Activated CD4-positive, alpha-beta T cell treated with anti-CD3 and anti-CD28 coated beads for 36 hours (primary cell): Measurements from ENCODE around the gene SSBP2. TPM values are rescaled to one million over a fixed set of nuclear protein-coding genes. Genes with fewer than 3 reads are reported as not detected.
"Not testable (repeated sequence)": the region's sequence is repeated elsewhere in the genome, so short reads cannot be mapped to it uniquely, and the experiment has no call there.

ENCODE experiments used
- ATAC-seq: fragments of 200-7000 bp; cut with Tn5 transposase; one replicate; pipeline ENCODE4 v1.10.0; 2021; ENCODE audit warnings: mild to moderate bottlenecking, moderate library complexity
- CTCF ChIA-PET: fragments of 350-600 bp; sonication (Branson Sonifier 250); formaldehyde crosslinking; loops from one replicate; lab custom pipeline; 2021; ENCODE audit warnings: antibody characterized with exemption; lab: Charles Lee
- POLR2A ChIA-PET: fragments of 350-600 bp; sonication (Branson Sonifier 250); formaldehyde crosslinking; loops from one replicate; lab custom pipeline; 2021; ENCODE audit warnings: antibody characterized with exemption, inconsistent platforms; lab: Charles Lee
- DNase-seq: peaks from one replicate; pipeline ENCODE4 v3.0.0-alpha.2; 2020
- H3K27ac Mint-ChIP-seq: one replicate; pipeline ENCODE4 v1.8.0; 2021; ENCODE audit warnings: mixed read lengths
- H3K27me3 Mint-ChIP-seq: one replicate; pipeline ENCODE4 v1.8.0; 2021; ENCODE audit warnings: mixed read lengths
- H3K36me3 Mint-ChIP-seq: one replicate; pipeline ENCODE4 v1.8.0; 2021; ENCODE audit warnings: low read depth, mixed read lengths
- H3K4me1 Mint-ChIP-seq: one replicate; pipeline ENCODE4 v1.8.0; 2021; ENCODE audit warnings: mixed read lengths
- H3K4me3 Mint-ChIP-seq: one replicate; pipeline ENCODE4 v1.8.0; 2021; ENCODE audit warnings: mild to moderate bottlenecking, moderate library complexity, mixed read lengths
- H3K9me3 Mint-ChIP-seq: one replicate; pipeline ENCODE4 v1.8.0; 2021; ENCODE audit warnings: low read depth, mixed read lengths
- intact Hi-C, 2 experiments: fragments of 100-400 bp; cut with DNase I in 1 of 2; cut with micrococcal nuclease in 1 of 2; formaldehyde crosslinking; loops; one replicate each; pipeline versions ENCODE4 v1.14.2 to v1.15.1; 2022 to 2024; cut with DNase I, micrococcal nuclease
- total RNA-seq, 2 experiments: library from RNA; stranded (reverse); gene quantifications; one replicate each; pipeline ENCODE4 v1.2.3, GENCODE V29; 2021

Gene SSBP2
- total RNA-seq, 2 experiments from 2014 or later: 16.9 to 21.4 TPM

- ATAC-seq (no peak), DNase-seq (no peak)
- Mint-ChIP-seq H3K36me3 (peaks cover 6% of the 10 kb centered on the region), H3K4me1 (peaks cover 18% of the 10 kb centered on the region), H3K9me3 (peaks cover 3% of the 10 kb centered on the region), H3K4me3 (no peak overlapping the region), H3K27me3 (no peaks in the 10 kb centered on the region), H3K27ac (no peak overlapping the region)
- intact Hi-C loops: no loop called here
- ChIA-PET POLR2A (no interaction called here), CTCF (interaction anchor here (0.5 to 1.0 kb wide), 2 partner anchors 13 to 66 kb away, joined by 3 read pairs; no protein-coding TSS in a partner anchor)
Measured at GRCh38 chr5:81675420-81675819, 75.5 kb downstream of the SSBP2 start.

DNA sequence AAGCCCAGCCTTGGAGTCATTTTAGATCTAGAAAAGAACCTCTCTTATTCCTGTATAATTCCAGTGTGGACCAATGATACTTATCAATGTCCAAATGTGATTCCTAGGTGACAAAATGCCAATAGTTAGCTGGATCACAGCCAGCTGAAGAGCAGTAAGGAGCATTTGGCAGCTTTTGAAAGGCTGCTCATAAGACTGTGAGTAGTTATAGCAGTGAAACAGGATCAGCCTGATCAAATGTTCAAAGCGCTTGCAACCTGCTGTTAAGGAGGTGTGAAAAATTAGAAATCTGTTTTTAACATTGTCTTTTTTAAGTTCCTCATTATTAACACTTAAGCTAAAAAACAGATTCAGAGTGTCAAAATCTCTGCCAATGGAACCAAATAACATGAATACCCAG lies 85.1 kb downstream of the SSBP2 start:
- H3K27ac Mint-ChIP-seq: no peak overlapping the region
- ChIA-PET CTCF (interaction anchor here (0.8 kb wide), 2 partner anchors 14 to 39 kb away, joined by 3 read pairs; no protein-coding TSS in a partner anchor), POLR2A (no interaction called here)
- H3K4me1 Mint-ChIP-seq: peaks cover 12% of the 10 kb centered on the region
- peaks cover 15% of the 10 kb centered on the region for H3K36me3 Mint-ChIP-seq
- no peaks in the 10 kb centered on the region for H3K27me3 Mint-ChIP-seq
- peaks cover 3% of the 10 kb centered on the region for H3K9me3 Mint-ChIP-seq
- no peak for DNase-seq
- intact Hi-C loops: no loop called here
- ATAC-seq: no peak
- H3K4me3 Mint-ChIP-seq: no peak overlapping the region

DNA sequence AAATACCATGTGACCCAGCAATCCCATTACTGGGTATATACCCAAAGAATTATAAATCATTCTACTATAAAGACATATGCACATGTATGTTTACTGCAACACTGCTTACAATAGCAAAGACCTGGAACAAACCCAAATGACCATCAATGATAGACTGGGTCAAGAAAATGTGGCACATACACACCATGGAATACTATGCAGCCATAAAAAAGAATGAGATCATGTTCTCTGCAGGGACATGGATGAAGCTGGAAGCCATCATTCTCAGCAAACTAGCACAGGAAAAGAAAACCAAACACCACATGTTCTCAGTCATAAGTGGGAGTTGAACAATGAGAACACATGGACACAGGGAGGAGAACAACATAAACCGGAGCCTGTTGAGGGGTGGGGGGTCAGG lies 90.3 kb downstream of the SSBP2 start:
- CTCF ChIA-PET, intact Hi-C loops, ATAC-seq, H3K9me3 Mint-ChIP-seq, H3K27me3 Mint-ChIP-seq, H3K4me3 Mint-ChIP-seq, DNase-seq, H3K27ac Mint-ChIP-seq, POLR2A ChIA-PET: not testable (repeated sequence)
- peaks cover 16% of the 10 kb centered on the region for H3K4me1 Mint-ChIP-seq
- H3K36me3 Mint-ChIP-seq: peaks cover 15% of the 10 kb centered on the region

DNA sequence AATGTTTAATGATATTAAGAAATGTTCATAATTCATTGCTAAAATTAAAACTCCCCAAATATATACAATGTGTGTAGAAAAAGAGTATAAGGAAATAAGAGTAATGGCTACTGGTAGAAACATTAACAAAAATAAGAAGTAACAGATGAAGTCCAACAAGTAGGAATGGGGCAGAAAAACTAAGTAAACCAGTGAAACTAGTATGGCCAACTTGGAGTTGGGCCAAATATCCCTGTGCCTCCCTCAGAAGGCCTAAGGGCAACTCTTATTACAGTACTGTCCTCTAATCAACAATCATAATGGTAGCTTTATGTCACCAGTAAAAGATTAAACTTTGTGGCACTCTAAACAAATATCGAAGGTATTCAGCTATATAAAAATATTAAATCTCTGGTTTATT lies 93.5 kb downstream of the SSBP2 start:
- ChIA-PET CTCF (interaction anchor here (0.7 kb wide), 1 partner anchor 508 kb away, joined by 4 read pairs; no protein-coding TSS in a partner anchor), POLR2A (no interaction called here)
- ATAC-seq (no peak), DNase-seq (no peak)
- peaks cover 16% of the 10 kb centered on the region for H3K4me1 Mint-ChIP-seq
- H3K27me3 Mint-ChIP-seq: no peaks in the 10 kb centered on the region
- H3K9me3 Mint-ChIP-seq: peaks cover 3% of the 10 kb centered on the region
- H3K27ac Mint-ChIP-seq: no peak overlapping the region
- intact Hi-C loops: no loop called here
- H3K36me3 Mint-ChIP-seq: peaks cover 14% of the 10 kb centered on the region
- H3K4me3 Mint-ChIP-seq: no peak overlapping the region

DNA sequence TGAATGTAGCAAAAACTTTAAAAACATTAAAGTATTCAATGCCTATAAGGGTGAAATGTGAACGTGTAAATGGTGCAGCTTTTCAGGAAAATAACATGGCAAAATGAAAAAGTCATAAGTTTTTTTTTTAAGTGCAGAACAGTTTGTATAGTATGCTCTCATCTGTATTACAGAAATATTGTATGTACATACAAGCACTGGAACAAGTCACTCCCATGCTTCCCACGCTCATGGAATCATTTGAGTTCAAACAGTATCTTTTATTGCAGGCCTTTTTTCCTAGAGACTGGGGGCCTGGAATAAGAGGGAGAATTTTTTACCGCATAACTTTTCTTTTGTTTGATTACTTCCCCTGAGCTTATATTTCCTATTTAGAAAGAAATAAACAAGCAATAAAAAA lies 94.1 kb downstream of the SSBP2 start:
- CTCF ChIA-PET: interaction anchor here (0.7 kb wide), 1 partner anchor 509 kb away, joined by 4 read pairs; no protein-coding TSS in a partner anchor
- intact Hi-C loops: no loop called here
- H3K27me3 Mint-ChIP-seq: no peaks in the 10 kb centered on the region

DNA sequence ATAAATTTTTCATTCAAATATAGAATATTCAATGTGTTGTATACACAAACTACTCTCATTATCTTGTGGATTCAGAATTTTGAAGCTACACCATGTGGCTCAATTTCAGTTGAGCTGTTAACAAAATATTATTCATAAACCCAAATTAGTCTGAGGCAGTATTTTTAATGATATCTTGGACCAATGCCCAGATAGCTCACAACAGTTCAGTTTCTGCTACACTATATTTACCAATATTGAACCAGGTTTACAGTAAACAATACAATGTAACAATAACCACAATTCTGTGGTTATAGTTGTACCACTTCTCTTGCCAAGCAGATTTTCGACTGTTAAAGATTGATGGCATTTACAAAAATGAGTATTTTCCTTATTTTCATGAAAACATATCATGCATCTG lies 99.9 kb downstream of the SSBP2 start:
- H3K36me3 Mint-ChIP-seq: peaks cover 3% of the 10 kb centered on the region
- no peak overlapping the region for H3K27ac Mint-ChIP-seq
- H3K4me1 Mint-ChIP-seq: no peaks in the 10 kb centered on the region
- H3K9me3 Mint-ChIP-seq: no peaks in the 10 kb centered on the region
- no peak overlapping the region for H3K4me3 Mint-ChIP-seq
- H3K27me3 Mint-ChIP-seq: no peaks in the 10 kb centered on the region
- CTCF ChIA-PET: interaction anchor here (1.4 kb wide), 1 partner anchor 143 kb away, joined by 4 read pairs; no protein-coding TSS in a partner anchor
- intact Hi-C loops: no loop called here
- DNase-seq: no peak
- ATAC-seq: no peak
- POLR2A ChIA-PET: no interaction called here

More for the DNA sequence above, 94.1 kb downstream of the SSBP2 start:
- H3K9me3 Mint-ChIP-seq: peaks cover 3% of the 10 kb centered on the region
- H3K36me3 Mint-ChIP-seq: peaks cover 13% of the 10 kb centered on the region
- peaks cover 16% of the 10 kb centered on the region for H3K4me1 Mint-ChIP-seq
- no peak for DNase-seq
- POLR2A ChIA-PET: no interaction called here
- H3K4me3 Mint-ChIP-seq: no peak overlapping the region
- H3K27ac Mint-ChIP-seq: no peak overlapping the region
- ATAC-seq: no peak

GRCh38 chr5:81646469-81646995 lies 104.4 kb downstream of the SSBP2 start:
- Mint-ChIP-seq H3K4me3 (no peak overlapping the region), H3K9me3 (no peaks in the 10 kb centered on the region), H3K27me3 (no peaks in the 10 kb centered on the region), H3K27ac (no peak overlapping the region), H3K36me3 (peaks cover 2% of the 10 kb centered on the region), H3K4me1 (peaks cover 3% of the 10 kb centered on the region)
- CTCF ChIA-PET: no interaction called here
- DNase-seq: no peak
- POLR2A ChIA-PET: no interaction called here
- no peak for ATAC-seq
- intact Hi-C loops: no loop called here

DNA sequence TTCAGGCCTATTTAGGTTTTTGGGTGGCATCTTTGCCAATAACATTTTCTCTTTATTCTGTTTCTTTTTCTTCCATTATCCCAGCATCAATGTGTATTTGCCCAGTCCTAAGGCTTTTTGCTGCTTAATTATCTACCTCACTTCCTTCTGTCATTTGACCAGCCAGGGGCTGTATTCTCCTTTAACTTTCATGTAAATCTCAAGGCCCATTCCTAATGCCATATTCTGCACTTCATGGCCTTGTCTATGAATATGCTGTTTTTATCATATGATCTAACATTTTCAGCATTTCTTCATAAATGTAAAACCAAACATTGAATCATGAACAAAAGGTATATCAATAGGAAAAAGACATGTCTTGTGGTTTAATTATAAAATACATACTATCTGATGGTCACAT lies 108.7 kb downstream of the SSBP2 start:
- DNase-seq (no peak), ATAC-seq (no peak)
- Mint-ChIP-seq H3K36me3 (peaks cover 7% of the 10 kb centered on the region), H3K27me3 (no peaks in the 10 kb centered on the region), H3K4me3 (no peak overlapping the region), H3K27ac (no peak overlapping the region), H3K4me1 (peaks cover 5% of the 10 kb centered on the region), H3K9me3 (no peaks in the 10 kb centered on the region)
- CTCF ChIA-PET: no interaction called here
- intact Hi-C loops: no loop called here
- POLR2A ChIA-PET: no interaction called here

GRCh38 chr5:81639556-81639955 lies 111.3 kb downstream of the SSBP2 start:
- no peak overlapping the region for H3K4me3 Mint-ChIP-seq

DNA sequence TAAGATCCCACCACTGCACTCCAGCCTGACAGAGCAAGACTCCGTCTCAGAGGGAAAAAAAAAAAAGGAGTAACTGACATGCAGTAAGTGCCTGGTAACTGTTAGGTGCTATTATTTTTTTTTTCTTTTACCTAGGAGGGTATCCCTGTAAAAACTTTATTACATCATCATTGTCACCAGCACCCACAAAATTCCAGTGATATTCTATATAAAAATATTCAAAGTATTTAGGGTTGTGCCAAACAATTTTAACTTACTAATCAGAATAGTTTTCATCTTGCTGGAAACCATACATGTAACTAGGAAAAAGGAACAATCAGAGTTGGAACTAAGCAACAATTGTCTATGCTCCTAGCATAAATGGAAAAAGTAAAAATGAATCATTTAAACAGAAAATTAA lies 112.4 kb downstream of the SSBP2 start:
- ChIA-PET POLR2A (no interaction called here), CTCF (no interaction called here)
- DNase-seq (no peak), ATAC-seq (no peak)
- Mint-ChIP-seq H3K36me3 (peaks cover 13% of the 10 kb centered on the region), H3K27ac (no peak overlapping the region), H3K9me3 (no peaks in the 10 kb centered on the region), H3K4me1 (peaks cover 5% of the 10 kb centered on the region), H3K4me3 (no peak overlapping the region), H3K27me3 (no peaks in the 10 kb centered on the region)
- intact Hi-C loops: no loop called here

More at GRCh38 chr5:81639556-81639955, 111.3 kb downstream of the SSBP2 start:
- ChIA-PET CTCF (no interaction called here), POLR2A (no interaction called here)
- ATAC-seq (no peak), DNase-seq (no peak)
- Mint-ChIP-seq H3K4me1 (peaks cover 5% of the 10 kb centered on the region), H3K36me3 (peaks cover 13% of the 10 kb centered on the region), H3K27me3 (no peaks in the 10 kb centered on the region), H3K27ac (no peak overlapping the region), H3K9me3 (no peaks in the 10 kb centered on the region)
- intact Hi-C loops: no loop called here

GRCh38 chr5:81633891-81634290 lies 117.0 kb downstream of the SSBP2 start:
- no peak overlapping the region for H3K4me3 Mint-ChIP-seq
- no peak overlapping the region for H3K27ac Mint-ChIP-seq
- intact Hi-C loops: no loop called here
- peaks cover 13% of the 10 kb centered on the region for H3K36me3 Mint-ChIP-seq
- ATAC-seq (no peak), DNase-seq (no peak)
- H3K9me3 Mint-ChIP-seq: no peaks in the 10 kb centered on the region
- H3K4me1 Mint-ChIP-seq: peaks cover 8% of the 10 kb centered on the region
- ChIA-PET POLR2A (no interaction called here), CTCF (interaction anchor here (0.9 kb wide), 1 partner anchor 55 kb away, joined by 3 read pairs; no protein-coding TSS in a partner anchor)
- H3K27me3 Mint-ChIP-seq: no peaks in the 10 kb centered on the region

DNA sequence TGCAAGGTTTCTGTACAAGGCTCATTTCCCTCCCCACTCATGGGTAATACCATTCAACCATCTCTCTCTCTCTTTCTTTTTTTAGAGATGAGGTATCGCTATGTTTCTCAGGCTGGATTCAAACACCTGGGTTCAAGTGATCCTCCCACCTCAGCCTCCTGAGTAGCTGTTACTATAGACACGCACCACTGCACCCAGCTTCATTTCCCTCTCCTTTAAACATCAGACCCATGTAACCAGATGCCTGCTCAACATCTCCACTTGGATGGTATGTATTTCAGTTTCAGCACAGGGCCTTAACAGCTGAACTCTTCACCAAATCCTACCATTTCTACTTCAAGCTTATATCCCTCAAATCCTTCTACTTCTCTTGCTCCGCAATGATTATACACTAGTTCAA lies 117.4 kb downstream of the SSBP2 start:
- intact Hi-C loops: no loop called here
- ChIA-PET CTCF (interaction anchor here (0.9 kb wide), 1 partner anchor 54 kb away, joined by 3 read pairs; no protein-coding TSS in a partner anchor), POLR2A (interaction anchor here (0.5 kb wide), 1 partner anchor 73 kb away, joined by 4 read pairs; no protein-coding TSS in a partner anchor)
- Mint-ChIP-seq H3K9me3 (no peaks in the 10 kb centered on the region), H3K4me1 (peaks cover 11% of the 10 kb centered on the region), H3K27ac (no peak overlapping the region), H3K36me3 (peaks cover 17% of the 10 kb centered on the region), H3K4me3 (no peak overlapping the region), H3K27me3 (no peaks in the 10 kb centered on the region)
- ATAC-seq (no peak), DNase-seq (no peak)
